IPS-NIHi7 (cell line): Measurements from ENCODE around the gene ANKRD29.
"Not testable (repeated sequence)": the region's sequence is repeated elsewhere in the genome, so short reads cannot be mapped to it uniquely, and the experiment has no call there.

Experiments
- DNase-seq: peaks from one replicate; pipeline ENCODE4 v3.0.0; 2012; ENCODE audit warnings: mixed read lengths; ENCODE audit errors: extremely low spot score

The ANKRD29 gene

DNA sequence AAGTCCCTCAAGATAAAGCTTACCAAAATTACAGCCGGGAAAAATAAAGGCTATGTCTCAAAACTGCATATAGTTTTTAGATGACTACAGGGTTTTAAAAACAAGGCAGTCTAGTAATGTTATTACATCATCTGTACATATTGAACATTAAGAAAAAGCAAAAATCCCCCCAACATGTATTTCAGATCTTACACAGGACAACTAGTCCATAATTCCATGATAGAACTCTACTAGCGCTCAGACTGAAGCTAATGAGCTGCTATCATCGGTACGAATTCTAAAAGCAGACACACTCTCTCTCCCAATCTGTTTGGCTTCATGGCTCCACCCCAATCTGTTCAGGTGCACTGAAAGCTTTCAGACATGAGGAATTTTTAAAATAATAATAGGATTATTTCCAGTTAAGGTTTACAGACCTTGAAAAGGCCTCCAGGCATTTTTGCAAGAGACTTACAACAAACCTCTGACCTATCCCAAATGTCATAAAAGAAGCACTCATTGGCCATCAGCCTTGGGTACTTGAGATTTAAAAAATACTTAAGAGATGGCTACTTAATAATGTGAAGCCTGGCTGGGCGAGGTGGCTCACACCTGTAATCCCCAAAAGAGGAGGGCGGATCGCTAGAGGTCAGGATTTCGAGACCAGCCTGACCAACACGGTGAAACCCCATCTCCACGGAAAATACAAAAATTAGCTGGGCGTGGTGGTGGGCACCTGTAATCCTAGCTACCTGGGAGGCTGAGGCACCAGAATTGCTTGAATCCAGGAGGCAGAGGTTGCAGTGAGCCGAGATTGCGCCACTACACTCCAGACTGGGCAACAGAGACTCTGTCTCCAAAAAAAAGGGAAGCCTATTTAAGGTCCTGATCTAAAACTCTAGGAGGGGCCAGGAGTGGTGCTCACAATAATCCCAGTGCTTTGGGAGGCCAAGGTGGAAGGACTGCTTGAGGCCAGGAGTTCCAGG lies 78.4 kb downstream of the ANKRD29 start:
- no peak for DNase-seq

DNA sequence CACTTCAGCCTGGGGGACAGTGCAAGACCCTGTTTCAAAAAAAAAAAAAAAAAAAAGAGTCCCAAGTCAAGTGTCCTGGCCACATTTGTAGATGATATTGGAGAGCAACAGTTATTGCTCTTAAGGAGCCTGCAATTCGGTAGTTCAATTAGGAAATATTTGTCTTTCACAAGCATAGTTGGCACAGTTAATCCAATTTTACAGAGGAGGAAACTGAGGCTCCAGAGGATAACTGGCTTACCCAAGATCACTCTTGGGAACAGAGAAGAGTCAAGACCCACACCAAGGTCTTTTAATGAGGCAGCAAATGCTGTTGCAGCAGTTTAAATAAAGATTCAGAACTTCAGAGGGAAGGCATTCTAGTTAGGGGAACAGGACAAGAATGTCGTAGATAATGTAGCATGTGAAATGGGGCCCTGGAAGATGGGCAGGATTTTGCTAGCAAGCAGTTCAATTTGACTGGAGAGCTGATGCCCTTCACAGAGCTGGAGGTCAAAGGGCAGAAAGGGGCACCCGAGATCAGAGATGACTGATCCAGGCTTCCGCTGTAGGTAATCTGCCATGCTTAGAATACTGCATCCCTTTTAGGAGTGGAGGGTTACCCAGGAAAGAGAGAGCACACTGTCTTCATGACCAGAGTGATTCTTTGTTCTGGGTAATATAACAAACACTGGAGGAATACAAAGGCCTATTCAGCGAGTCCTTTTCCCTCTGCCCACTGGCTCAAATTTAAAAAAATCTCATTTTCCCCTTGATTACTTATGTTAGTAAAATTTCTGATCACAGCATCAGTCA lies 79.4 kb downstream of the ANKRD29 start:
- no peak for DNase-seq

DNA sequence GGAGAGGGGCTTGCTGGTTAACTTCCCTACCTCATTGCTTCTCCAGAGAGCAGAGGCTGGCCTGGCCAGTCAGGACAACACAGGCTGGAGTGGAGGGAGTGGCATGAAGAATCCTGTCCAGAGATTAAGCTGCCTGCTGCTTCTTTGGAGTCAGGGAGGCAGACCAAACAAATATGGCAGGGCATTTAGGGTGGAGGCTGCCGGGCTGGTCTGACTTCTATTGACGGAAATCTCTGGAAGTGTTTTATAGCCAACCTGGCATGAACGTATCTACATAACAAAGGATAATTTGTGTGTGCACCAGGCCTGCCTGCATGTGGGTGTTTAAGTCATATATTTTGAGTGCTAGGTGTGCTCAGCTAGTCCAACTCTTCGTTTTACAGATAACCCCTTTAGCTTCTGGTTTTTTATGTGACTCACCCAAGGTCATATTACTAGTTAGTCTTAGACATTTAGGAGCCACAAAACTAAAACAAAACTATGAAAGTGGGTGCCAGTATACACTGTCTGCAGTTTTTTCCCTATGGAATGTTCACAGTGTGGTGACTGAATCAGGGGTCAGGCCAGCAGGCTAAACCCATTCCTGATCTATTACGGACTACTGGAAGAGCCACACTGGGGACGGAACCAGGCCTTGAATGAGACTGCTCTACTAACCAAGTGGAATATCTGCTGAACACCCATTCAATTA lies 81.9 kb downstream of the ANKRD29 start:
- no peak for DNase-seq

DNA sequence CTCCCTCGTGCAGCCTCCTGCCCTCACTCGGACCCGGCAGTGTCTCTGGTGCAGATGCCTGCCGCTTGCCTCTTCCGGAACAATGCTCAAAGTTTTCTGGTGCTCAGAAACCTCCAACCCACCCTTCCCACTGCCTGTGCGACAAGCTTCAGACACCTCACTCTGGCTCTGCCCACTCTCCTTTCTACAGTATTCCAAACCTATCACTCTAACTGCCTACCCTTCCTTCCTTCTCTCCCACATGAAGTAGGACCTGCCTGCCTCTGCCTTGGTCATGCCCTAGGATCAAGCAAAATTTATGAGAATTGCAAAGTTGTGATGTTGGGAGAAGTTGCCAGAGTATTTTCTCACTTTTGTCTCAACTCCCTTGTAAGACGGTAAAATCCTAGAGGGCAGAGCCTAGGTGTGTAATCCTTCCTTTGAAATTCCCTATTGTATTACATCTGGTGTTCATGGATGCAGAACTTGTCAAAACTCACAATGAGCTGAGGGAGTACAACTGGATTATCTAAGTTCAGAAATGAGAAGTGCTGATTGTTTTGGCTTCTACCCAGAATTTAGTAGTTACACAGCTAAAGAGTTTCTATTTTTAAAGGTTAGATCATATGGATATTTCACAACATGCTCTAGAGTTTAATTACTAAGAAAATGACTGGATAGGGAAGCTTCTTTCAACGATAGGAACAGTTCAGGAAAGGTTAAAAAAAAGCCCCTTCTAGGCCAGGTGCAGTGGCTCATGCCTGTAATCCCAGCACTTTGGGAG lies 83.6 kb downstream of the ANKRD29 start:
- DNase-seq, result no peak

DNA sequence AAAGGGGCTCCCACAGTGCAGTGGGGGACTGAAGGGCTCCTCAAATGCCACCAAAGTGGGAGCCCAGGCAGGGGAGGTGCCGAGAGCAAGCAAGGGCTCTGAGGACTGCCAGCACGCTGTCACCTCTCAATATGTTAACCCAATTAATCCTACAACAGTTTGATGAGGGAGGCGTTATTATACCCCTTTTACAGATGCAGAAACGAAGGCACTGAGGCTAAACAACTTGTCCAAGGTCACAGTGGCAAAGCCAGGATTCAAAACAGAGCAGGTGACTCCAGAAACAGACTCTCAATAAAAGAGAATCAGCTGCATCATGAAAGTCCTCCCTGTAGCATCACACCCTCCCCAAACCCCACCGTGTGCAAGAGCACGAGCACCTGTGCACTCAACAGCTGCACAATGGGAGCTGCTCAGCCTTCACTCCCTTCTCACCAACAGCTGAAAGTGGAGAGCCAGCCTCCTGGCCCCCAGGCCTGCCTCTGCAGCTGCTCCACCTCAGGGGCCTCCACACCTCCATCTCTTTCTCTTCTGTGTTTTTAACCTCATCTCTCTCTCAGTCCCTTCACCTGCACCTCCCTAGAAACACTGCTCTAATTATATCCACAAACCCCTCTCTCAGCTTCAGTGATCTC lies 84.5 kb downstream of the ANKRD29 start:
- DNase-seq, result no peak

DNA sequence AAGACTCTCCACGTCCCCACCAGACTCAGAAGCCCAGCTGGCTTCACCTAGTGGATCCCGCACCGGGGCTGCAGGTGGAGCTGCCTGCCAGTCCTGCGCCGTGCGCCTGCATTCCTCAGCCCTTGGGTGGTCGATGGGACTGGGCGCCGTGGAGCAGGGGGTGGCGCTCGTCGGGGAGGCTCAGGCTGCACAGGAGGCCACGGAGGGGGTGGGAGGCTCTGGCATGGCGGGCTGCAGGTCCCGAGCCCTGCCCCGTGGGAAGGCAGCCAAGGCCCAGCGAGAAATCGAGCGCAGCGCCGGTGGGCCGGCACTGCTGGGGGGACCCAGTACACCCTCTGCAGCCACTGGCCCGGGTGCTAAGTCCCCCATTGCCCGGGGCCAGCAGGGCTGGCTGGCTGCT lies 85.2 kb downstream of the ANKRD29 start:
- DNase-seq, result not testable (repeated sequence)

DNA sequence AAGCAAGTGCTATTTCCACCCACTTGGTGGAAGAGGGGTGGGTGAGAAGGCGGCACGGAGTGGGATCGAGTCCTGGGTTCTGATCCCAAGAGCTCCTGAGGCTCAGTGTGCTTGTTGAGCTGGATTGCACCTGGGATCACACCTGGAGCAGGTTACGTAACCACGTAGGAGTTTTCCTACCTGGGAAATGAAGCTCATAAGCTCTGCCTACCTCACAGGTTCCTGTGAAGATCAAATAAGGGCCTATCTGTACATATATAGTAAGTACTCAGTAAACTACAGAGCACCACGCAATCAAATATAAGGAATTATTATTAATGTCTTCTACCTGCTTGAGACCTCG lies 87.4 kb downstream of the ANKRD29 start:
- DNase-seq, result no peak

DNA sequence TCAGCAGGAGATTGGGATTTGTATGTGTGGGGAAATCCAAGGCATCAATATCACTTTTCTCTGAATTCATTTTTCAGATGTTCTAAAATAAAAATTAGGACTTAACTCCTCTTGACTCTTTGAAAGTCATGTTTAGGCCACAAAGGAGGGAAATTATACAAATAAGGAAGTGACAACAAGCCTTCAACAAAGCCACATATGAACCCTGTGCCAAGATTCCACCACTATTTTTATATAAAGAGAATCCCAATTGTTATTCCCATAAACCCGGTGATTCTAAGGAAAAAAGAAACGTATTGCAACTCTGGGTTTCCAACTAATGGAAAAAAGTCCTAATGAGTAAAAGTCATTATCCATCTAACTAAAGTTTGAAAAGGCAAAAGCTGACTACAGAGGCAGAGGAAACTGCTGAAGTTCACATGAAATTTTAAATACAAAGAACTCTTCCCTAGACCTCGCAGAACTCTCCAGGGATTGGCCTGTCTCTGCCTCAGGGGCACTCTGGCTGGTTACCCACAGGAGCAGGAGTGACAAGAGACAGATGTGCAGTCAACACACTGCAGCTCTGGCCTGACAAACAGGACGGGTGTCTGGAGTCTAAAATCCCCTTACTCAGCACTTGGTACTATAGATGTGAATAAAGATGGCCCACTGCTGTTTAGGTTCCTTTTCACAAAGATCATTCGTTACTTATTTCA lies 88.0 kb downstream of the ANKRD29 start:
- no peak for DNase-seq

DNA sequence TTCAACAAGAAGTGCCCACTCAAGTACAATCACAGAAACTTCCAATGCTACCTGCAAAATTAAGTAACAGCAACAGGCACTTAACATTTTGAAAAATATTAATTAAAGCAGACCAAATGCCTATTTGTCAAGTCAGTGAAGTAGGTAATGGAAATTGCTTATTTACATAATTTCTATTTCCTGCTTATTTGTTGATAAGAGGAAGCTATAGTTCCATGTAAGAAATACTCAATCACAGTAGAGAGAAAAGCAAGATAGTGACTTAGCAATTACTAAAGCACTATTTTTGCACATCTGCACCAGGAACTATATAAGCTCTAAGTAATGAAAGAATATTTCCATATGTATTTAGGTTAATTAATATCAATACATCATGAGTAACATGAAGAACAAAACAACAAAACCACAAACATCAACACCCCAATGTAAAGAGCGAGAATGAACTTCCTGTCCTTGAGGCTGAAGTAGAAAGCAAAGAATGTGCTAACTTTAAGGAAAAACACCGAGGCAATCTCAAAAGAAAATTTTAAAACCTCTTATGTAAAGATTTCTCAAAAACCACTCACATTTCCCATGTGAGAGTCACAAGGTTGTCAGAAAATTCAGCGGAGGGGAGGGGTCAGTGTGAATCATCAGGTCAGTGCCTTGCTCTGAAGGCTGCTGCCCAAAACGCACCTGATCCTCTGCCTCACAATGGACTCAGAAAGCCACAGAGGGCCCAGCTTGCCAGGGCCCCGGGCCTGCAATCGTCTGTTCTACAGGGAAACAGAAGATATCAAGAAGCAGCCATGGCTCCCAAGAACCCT lies 88.9 kb downstream of the ANKRD29 start:
- DNase-seq, result peak; percentile 36

DNA sequence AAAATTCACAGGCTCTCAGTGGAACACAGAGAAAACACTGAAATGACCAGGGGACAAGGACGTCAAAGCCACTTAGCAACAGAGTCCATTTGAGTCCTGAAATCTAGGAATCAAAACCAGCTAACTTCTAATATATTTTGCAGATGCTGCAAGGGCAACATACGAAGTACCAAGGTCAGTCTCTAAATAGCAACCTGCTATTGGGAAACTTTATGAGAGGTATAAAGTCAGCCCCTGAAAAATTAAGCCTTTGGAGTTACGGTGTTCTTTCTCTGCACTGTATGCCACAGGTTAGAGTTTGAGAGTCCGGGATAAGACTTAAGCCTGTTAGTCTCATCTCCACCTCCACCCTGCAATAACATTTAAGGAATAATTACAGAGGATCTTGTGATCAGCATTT lies 89.7 kb downstream of the ANKRD29 start:
- DNase-seq, result no peak

DNA sequence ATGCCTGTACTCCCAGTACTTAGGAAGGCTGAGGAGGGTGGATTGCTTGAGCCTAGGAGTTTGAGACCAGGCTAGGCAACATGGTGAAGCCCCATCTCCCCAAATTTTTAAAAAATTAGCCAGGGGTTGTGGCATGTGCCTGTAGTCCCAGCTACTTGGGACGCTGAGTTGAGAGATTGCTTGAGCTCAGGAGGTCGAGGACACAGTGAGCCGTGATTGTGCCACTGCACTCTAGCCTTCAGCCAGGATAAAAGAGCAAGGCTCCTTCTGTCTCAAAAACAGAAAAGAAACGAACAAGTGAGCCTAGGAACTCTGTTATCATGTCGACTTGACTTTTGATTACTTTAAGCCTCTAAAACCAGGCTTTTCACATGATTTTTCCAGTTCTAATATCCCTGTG lies 90.1 kb downstream of the ANKRD29 start:
- DNase-seq, result no peak

DNA sequence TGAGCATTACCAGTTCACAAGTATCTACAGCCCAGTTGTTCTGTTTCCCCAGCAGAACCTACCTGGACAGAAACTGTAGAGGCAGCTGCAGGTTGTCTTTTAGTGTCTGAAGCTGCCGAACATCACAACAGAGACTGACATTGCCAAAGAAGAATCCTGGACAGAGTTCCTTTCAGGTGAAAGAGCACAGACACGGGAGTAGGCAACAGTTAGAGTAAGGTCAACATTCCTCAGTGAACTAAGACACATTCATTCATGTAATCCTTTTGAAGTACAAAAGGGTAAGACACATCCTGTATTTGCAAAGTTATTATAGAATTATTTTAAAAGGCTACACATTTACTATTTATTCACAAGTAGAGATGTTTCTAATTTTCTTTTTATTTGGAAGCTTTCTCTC lies 90.7 kb downstream of the ANKRD29 start:
- DNase-seq, result no peak

DNA sequence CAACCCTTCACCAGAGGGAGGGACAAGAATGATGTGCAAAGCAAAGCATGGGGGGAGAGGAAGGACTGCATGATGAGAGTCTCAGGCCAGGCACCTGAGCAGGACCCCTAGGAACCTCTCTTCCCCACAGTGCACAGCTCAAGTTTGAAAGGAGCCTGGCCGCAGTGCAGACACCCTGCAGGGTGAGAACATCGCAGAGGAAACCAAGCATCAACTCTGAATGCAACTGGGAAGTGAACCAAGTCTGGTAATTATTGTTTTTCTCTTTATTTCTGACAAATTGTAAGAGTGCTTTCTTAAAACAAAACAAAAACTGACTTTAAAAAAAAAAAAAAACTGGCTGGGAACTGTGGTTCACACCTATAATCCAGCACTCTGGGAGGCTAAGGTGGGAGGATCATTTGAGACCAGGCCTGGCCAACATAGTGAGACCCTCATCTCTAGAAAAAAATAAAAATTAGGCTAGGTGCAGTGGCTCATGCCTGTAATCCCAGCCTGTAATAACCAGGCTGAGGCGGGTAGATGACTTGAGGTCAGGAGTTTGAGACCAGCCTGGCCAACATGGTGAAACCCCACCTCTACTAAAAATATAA lies 91.7 kb downstream of the ANKRD29 start:
- no peak for DNase-seq

DNA sequence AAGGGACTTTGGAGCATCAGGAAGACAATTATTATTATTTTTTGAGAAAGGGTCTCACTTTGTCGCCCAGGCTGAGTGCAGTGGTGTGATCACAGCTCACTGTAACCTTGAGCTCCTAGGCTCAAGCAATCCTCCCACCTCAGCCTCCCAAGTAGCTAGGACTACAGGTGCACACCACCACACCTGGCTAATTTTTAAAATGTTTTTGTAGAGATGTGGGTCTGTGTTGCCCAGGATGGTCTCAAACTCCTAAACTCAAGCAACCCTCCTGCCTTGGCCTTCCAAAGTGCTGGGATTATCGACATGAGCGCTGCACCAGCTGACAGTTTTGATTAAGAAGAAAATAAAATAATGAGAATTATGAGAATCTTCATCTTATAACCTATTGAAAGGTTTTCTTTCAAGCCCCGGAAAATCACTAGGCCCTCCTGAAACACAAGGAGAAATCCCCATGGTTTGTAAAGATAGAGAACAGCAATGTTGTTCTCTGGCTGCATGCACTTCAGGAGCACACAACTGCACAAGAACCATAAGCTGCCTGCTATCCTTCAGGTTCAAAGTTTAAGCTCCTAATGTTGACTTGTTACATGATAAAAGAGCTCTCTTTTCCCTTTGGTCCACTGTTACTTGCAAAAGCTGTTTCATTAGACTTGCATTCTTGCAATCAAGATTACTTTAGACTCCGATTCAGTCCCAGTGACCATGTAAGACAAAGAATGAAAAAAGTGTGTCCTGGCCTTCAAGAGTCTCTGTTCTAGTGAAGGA lies 93.2 kb downstream of the ANKRD29 start:
- DNase-seq, result no peak

DNA sequence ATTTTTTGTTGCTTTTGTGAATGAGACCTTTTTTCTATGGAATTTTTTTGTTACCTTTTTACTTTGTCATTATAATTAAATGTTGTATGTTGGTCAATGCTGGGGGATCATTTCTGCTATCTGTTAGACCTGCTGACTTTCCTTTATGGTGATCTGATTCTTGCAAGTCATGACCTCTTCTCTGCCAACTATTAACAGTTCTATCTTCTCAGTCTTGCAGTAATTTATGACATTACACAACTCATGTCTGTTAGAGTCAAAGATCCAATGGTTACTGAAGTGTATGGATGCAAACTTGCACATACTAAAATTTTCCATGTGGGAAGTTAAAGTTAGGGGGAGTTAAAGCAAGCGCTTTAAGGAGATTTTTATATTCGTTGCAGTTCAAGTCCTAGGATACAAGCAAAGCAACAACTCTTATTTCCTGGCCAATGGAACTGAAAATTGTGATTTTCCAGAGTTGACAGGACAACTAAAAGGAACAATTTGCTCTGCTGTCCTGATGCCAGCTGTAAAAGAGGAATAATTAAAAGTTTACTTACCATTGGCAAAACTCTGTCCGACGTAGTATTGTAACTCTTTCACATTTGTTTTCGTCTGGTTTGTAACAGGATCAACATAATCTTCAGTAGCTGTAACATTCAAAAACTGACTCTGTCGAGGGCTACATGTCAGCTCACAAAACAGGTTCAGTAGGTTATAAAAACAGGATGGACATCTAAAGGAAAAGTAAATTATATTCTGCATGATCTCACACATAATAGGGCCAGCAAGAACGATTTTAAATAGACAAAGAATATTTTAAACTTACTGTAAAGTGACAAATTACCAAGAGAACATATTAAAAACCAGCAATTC lies 94.2 kb downstream of the ANKRD29 start:
- DNase-seq, result no peak

DNA sequence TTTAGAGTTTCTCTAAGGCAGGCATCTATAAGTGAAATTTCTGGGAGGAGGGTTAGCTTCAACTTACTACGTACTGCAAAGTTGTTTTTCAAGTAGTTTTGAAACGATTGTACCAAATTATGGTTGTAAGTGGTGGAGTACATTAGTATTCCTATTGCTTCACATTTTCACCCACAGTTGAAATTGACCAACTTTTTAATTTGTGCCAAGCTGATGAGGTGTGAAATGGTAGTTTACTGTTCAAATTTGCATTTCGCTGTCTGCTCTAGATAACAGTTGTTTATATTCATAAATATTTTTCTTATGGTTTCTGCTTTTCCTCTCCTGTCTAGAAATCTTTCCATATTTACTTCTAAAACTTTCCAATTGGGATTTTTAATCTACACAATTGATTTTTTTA lies 95.0 kb downstream of the ANKRD29 start:
- DNase-seq, result no peak

DNA sequence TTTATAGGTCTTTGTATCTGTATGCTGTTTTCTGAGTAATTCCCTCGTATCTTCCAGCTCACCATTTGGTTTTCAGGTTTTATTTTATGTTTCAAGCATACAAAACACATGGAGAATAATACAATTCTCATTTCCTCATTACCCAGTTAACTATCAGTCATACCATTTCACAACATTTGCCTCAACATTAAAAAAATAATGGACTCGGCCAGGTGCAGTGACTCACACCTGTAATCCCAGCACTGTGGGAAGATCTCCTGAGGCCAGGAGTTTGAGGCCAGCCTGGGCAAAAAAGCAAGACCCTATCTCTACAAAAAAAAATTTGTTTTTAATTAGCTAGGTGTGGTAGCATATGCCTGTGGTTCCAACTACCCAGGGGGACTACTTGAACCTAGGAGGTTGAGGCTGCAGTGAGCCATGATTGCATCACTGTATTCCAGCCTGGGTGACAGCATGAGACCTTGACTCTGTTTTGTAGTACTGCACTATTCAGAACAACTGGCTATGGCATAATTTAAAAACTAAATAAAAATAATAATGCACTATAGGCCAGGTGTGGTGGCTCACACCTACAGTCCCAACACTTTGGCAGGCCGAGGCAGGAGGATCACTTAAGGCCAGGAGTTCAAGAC lies 96.7 kb downstream of the ANKRD29 start:
- DNase-seq, result no peak
